GM10266 (cell line): Measurements from ENCODE around the gene SPATA31C1.

Experiments used
- DNase-seq: peaks from one replicate; pipeline ENCODE4 v3.0.0; 2012; ENCODE audit errors: extremely low spot score
- CTCF ChIP-seq: IDR thresholded peaks from 2 replicates; pipeline ENCODE4 v1.5.1; 2012; ENCODE audit warnings: mild to moderate bottlenecking, low read depth; ENCODE audit not compliant: control insufficient read depth, insufficient read depth; ENCODE audit errors: missing control alignments

Gene SPATA31C1

DNA sequence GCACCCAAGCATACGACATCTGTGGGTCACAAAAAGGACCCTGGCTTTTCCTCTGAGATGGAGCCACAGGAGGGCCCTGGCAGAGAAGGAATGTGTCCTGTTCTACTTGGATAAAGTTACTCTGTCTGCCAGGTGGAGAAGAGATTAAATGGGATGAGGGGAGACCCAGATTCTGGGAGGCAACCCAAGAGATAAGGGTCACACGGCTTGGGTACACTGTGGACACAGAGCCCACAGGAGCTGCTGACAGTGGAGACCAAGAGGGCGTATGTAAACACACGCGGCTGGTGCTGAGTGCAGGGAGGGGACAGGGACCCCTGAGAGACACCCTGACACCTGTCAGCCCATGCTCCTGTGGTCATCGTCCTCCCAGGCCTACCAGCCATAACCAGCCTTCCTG lies 50.4 kb downstream of the SPATA31C1 start:
- no peak for TF ChIP-seq CTCF
- DNase-seq, result no peak

GRCh38 chr9:87970602-87971001 lies 52.8 kb downstream of the SPATA31C1 start:
- DNase-seq, result no peak
- no peak for TF ChIP-seq CTCF

DNA sequence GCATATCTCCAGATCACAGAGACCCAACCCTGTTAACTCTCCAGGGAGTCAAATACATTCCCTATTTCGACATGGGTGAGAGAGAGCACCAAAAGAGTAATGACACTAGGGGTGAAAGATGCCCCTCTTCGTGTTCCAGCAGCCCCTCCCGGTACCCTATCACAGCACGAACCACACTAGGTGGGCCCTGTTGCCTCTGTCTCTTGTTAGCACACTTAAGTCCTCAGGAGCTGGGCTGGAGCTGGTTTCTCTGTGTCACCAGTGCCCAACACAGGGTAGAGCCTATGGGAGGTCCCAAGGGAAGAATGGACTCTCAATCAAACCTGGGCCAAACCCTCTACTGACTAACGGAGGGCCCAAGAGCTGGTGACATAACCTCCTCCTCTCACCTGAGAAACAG lies 55.4 kb downstream of the SPATA31C1 start:
- no peak for TF ChIP-seq CTCF
- DNase-seq, result no peak
